Posterior cingulate gyrus (tissue), 11 donors: ENCODE data around the gene NKAIN4.

Experiments
- DNase-seq, 10 donors: peaks; one replicate each; pipeline versions ENCODE4 v3.0.0 to v3.0.0-alpha.2; 2020 to 2021; ENCODE audit warnings: mixed read lengths in 3 of 10
- intact Hi-C: fragments of 100-400 bp; cut with DNase I; formaldehyde crosslinking; loops from one replicate; pipeline ENCODE4 v1.15.1; 2023

Gene NKAIN4

DNA sequence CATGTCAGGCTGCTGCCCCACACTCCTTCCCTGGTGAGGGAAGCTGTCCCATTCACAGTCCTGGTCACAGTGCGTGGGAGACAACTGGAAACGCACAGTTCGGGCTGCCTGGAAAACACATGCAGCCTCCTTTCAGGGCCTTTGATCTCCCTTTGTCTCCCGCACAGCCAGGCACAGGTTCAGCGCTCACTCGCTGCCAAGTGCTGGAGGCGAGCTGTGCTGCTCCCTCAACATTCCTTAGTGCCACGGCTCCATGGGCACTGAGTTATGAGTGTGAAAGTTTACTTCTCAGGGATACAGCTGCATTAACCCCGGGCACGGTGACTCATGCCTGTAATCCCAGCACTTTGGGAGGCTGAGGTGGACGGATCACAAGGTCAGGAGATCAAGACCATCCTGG, 47.4 kb downstream of the NKAIN4 start:
- intact Hi-C loops, result no loop called here
- peak in 2 of 10 donors; percentile 72 to 90 for DNase-seq

DNA sequence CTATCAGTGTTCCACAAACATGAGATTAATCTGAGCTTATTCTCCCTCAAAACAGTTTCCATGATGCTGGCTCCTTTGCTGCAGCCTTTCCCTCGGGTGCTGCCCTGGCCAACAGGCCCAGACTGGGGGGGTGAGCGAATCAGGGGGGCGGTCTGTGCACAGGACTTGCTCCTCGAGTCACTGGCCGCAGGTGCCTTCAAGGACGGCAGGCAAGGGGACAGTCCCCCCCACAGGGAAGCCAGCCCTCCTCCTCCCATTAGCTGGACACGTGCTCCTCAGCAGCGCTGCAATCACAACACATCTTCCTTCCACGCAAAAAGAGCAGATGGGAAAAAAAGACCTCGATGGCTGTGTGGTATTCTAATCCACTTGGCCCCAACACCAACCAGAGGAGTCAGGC, 48.4 kb downstream of the NKAIN4 start:
- intact Hi-C loops, result no loop called here
- DNase-seq, result peak in 2 of 10 donors; percentile 68 to 73

GRCh38 chr20:63204362-63204761, 49.9 kb downstream of the NKAIN4 start:
- intact Hi-C loops, result no loop called here
- no peak for DNase-seq

- intact Hi-C loops, result no loop called here
- DNase-seq, result peak in 1 of 10 donors; percentile 31
These were observed 51.3 kb downstream of the NKAIN4 start for GRCh38 chr20:63202811-63203526.

GRCh38 chr20:63202021-63202420, 52.2 kb downstream of the NKAIN4 start:
- DNase-seq, result peak in 1 of 10 donors; percentile 55
- intact Hi-C loops, result no loop called here

GRCh38 chr20:63198606-63199005, 55.7 kb downstream of the NKAIN4 start:
- intact Hi-C loops, result no loop called here
- DNase-seq, result peak in 1 of 10 donors; percentile 18

GRCh38 chr20:63196768-63197470, 57.3 kb downstream of the NKAIN4 start:
- DNase-seq, result peak in 1 of 10 donors; percentile 37
- intact Hi-C loops, result no loop called here

- intact Hi-C loops, result no loop called here
- peak in 1 of 10 donors; percentile 45 for DNase-seq
These were observed 59.5 kb downstream of the NKAIN4 start for GRCh38 chr20:63194797-63195173.

DNA sequence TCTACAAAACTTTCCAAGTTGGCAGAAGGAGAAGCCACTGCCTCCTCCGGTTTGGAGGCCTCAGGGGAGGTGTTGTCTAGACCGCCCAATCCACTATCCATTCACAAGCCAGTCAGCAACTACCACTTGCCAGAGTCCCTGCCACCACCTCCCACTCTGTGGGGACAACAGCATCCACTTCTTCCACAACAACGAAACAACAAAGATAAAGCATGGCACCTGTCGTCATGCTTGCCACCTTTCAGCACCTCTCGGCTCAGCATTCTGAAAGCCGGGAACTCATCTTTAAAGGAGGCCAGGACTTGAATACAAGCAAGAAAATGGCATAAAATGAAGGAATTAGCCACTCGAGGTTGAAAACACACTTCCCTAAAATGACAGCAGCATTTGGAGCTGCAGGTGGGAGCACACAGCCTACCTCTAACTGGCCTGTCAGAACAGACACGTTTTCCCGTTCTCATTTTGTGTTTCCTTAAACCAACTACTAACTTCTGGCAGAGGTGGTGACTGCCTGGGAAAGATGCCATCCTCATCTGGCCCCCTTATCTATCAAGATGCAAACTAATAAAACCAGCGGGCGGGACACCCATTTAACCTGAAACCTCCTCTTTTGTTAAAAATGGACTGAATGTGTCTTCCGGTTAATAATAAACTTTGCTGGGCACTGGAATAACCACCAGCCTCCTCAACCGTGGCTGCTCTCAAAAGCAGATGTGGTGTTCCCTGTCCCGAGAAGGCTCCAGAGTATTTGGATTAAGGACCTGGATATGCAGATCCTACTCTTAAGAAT, 60.1 kb downstream of the NKAIN4 start:
- DNase-seq, result peak in 1 of 10 donors; percentile 48
- intact Hi-C loops, result no loop called here

GRCh38 chr20:63192721-63193120, 61.5 kb downstream of the NKAIN4 start:
- DNase-seq, result peak in 2 of 10 donors; percentile 61 to 62
- intact Hi-C loops, result no loop called here

DNA sequence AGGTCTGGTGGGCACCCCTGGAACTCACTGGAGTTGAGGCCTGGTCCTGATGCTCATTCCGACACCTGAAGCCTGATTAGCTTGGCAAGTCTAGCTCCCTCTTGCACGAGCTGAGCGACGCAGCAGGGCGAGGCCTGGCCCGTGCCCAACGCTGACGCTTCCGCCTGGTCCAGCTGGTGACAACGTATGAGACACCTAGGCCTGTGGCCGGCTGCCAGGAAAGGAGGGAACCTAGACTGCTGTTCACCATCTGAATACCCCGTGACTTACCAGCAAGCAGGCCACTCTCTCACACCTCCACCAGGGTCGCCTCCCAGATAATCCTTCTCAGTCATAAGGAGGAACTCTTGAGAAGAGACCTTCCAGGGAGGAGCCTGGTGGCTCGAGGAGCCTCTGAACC, 62.9 kb downstream of the NKAIN4 start:
- DNase-seq, result peak in 2 of 10 donors; percentile 76 to 88
- intact Hi-C loops, result no loop called here

- intact Hi-C loops, result no loop called here
- peak in 2 of 10 donors; percentile 69 to 72 for DNase-seq
These were observed 63.4 kb downstream of the NKAIN4 start for GRCh38 chr20:63190828-63191227.
